Thoracic aorta (tissue), 2 donors: ENCODE measurements around the gene GALK1. TPM values are rescaled to one million over a fixed set of nuclear protein-coding genes. Genes with fewer than 3 reads are reported as not detected.

Experiments used
- ATAC-seq: fragments of 150-250 bp; one replicate; pipeline ENCODE4 v1.8.0; 2017; ENCODE audit warnings: low read depth; ENCODE audit not compliant: insufficient number of reproducible peaks, low FRiP score
- DNase-seq: peaks from one replicate; pipeline ENCODE4 v3.0.0-alpha.2; 2020; ENCODE audit warnings: low spot score
- H3K27ac ChIP-seq, 2 donors: fragments of 200-600 bp; sonication (generic); 1 replicate in 1 of 2; 2 replicates in 1 of 2; pipeline ENCODE4 v1.5.1; 2016; ENCODE audit warnings: mild to moderate bottlenecking in 2 of 2, moderate library complexity in 2 of 2
- H3K27me3 ChIP-seq: fragments of 200-600 bp; sonication (generic); replicated peaks from 2 replicates; pipeline ENCODE4 v1.6.0; 2016; ENCODE audit warnings: mild to moderate bottlenecking; ENCODE audit not compliant: insufficient read depth
- H3K36me3 ChIP-seq: fragments of 200-600 bp; sonication (generic); one replicate; pipeline ENCODE4 v1.5.1; 2016
- H3K4me1 ChIP-seq, 2 donors: fragments of 200-600 bp; sonication (generic); 1 replicate in 1 of 2; 2 replicates in 1 of 2; pipeline versions ENCODE4 v1.5.1 to v1.6.0; 2016; ENCODE audit warnings: low read depth in 2 of 2, mild to moderate bottlenecking in 1 of 2; ENCODE audit not compliant: control insufficient read depth in 1 of 2
- H3K4me3 ChIP-seq: fragments of 200-600 bp; sonication (generic); 2 replicates; pipeline ENCODE4 v1.5.1; 2016; ENCODE audit warnings: mild to moderate bottlenecking
- H3K9me3 ChIP-seq: fragments of 200-600 bp; sonication (generic); 2 replicates; pipeline ENCODE4 v1.5.1; 2016
- CTCF ChIP-seq: fragments of 200-600 bp; sonication (generic); IDR thresholded peaks from one replicate; pipeline ENCODE4 v1.5.1; 2019; ENCODE audit warnings: antibody characterized with exemption
- total RNA-seq, 2 donors: library from RNA; depleted of rRNA; stranded (reverse); fragments of >200 nt; gene quantifications; one replicate each; pipeline versions ENCODE4 v1.1.0 to v1.2.3, GENCODE V29; 2016

GALK1 gene
- total RNA-seq, 2 donors from 2014 or later, result 29.6 to 58.3 TPM

GRCh38 chr17:75808549-75808904, 43.5 kb upstream of the GALK1 start:
- Histone ChIP-seq H3K36me3 (peaks cover 32% of the 10 kb centered on the region), H3K4me3 (no peak overlapping the region), H3K27ac (peak overlapping the region in 1 of 2 donors; percentile 70), H3K4me1 (peaks cover 9 to 13% of the 10 kb centered on the region in 2 donors), H3K9me3 (no peaks in the 10 kb centered on the region), H3K27me3 (no peaks in the 10 kb centered on the region)
- no peak for TF ChIP-seq CTCF
- DNase-seq (no peak), ATAC-seq (no peak)

GRCh38 chr17:75807861-75808260, 42.9 kb upstream of the GALK1 start:
- H3K9me3 ChIP-seq, result no peaks in the 10 kb centered on the region
- peaks cover 27% of the 10 kb centered on the region for H3K36me3 ChIP-seq
- peaks cover 9 to 13% of the 10 kb centered on the region in 2 donors for H3K4me1 ChIP-seq
- ATAC-seq (no peak), DNase-seq (no peak)
- no peak for TF ChIP-seq CTCF
- peak overlapping the region in 1 of 2 donors; percentile 70 for H3K27ac ChIP-seq
- H3K4me3 ChIP-seq, result no peak overlapping the region
- no peaks in the 10 kb centered on the region for H3K27me3 ChIP-seq

GRCh38 chr17:75806822-75807500, 42.0 kb upstream of the GALK1 start:
- no peak for TF ChIP-seq CTCF
- DNase-seq, result no peak

GRCh38 chr17:75803883-75804282, 38.9 kb upstream of the GALK1 start:
- Histone ChIP-seq H3K4me3 (no peak overlapping the region), H3K27me3 (no peaks in the 10 kb centered on the region), H3K36me3 (peaks cover 5% of the 10 kb centered on the region), H3K27ac (no peak overlapping the region), H3K9me3 (no peaks in the 10 kb centered on the region), H3K4me1 (peaks cover 5 to 13% of the 10 kb centered on the region in 2 donors)
- DNase-seq (no peak), ATAC-seq (no peak)
- TF ChIP-seq CTCF, result no peak

More at GRCh38 chr17:75806822-75807500, 42.0 kb upstream of the GALK1 start:
- ATAC-seq, result no peak
- H3K27me3 ChIP-seq, result no peaks in the 10 kb centered on the region
- H3K27ac ChIP-seq, result no peak overlapping the region
- H3K9me3 ChIP-seq, result no peaks in the 10 kb centered on the region
- peaks cover 9 to 13% of the 10 kb centered on the region in 2 donors for H3K4me1 ChIP-seq
- no peak overlapping the region for H3K4me3 ChIP-seq
- peaks cover 18% of the 10 kb centered on the region for H3K36me3 ChIP-seq

GRCh38 chr17:75799402-75799801, 34.4 kb upstream of the GALK1 start:
- no peaks in the 10 kb centered on the region for H3K9me3 ChIP-seq
- H3K27ac ChIP-seq, result no peak overlapping the region
- DNase-seq, result no peak
- H3K4me1 ChIP-seq, result no peaks in the 10 kb centered on the region
- no peak overlapping the region for H3K4me3 ChIP-seq
- TF ChIP-seq CTCF, result no peak
- no peaks in the 10 kb centered on the region for H3K27me3 ChIP-seq
- no peak for ATAC-seq
- peaks cover 12% of the 10 kb centered on the region for H3K36me3 ChIP-seq
